DND-41 (cell line): ENCODE results near the gene PLAC1.

ENCODE experiments used
- ATAC-seq: fragments of 200-7000 bp; cut with Tn5 transposase; 3 replicates; pipeline ENCODE4 v1.9.1; 2021; ENCODE audit warnings: low read depth; ENCODE audit not compliant: insufficient read depth
- DNase-seq: peaks from one replicate; pipeline ENCODE4 v3.0.0-alpha.2; 2020
- H2AFZ ChIP-seq: 2 replicates; pipeline ENCODE4 v1.6.0; 2012; ENCODE audit warnings: low read depth, low read length
- H3K27ac ChIP-seq: 2 replicates; pipeline ENCODE4 v1.5.1; 2012; ENCODE audit warnings: low read length, inconsistent platforms
- H3K27me3 ChIP-seq: fragments of 200-600 bp; sonication (generic); 2 replicates; pipeline ENCODE4 v1.6.0; 2012; ENCODE audit warnings: low read length, mild to moderate bottlenecking, inconsistent platforms; ENCODE audit not compliant: insufficient read depth, poor library complexity
- H3K36me3 ChIP-seq: 2 replicates; pipeline ENCODE4 v1.5.1; 2012; ENCODE audit warnings: low read length, inconsistent platforms; ENCODE audit not compliant: insufficient read depth
- H3K4me1 ChIP-seq: 2 replicates; pipeline ENCODE4 v1.5.1; 2012; ENCODE audit warnings: mild to moderate bottlenecking, low read length; ENCODE audit not compliant: insufficient read depth
- H3K4me2 ChIP-seq: 2 replicates; pipeline ENCODE4 v1.6.0; 2012; ENCODE audit warnings: mild to moderate bottlenecking, moderate library complexity, low read length, inconsistent platforms; ENCODE audit not compliant: insufficient read depth
- H3K4me3 ChIP-seq, 2 experiments: fragments of 200-600 bp in 1 of 2; shearing (Covaris generic) in 1 of 2; 2 replicates each; pipeline ENCODE4 v1.5.1; 2012 to 2016; ENCODE audit warnings: inconsistent platforms in 2 of 2, low read length in 2 of 2, mild to moderate bottlenecking in 2 of 2, low read depth in 1 of 2, moderate library complexity in 1 of 2
- H3K79me2 ChIP-seq: 2 replicates; pipeline ENCODE4 v1.6.0; 2012; ENCODE audit warnings: low read length, inconsistent platforms; ENCODE audit not compliant: insufficient read depth
- H3K9ac ChIP-seq: 2 replicates; pipeline ENCODE4 v1.6.0; 2012; ENCODE audit warnings: low read depth, mild to moderate bottlenecking, inconsistent platforms, low read length, moderate library complexity
- H3K9me3 ChIP-seq: 2 replicates; pipeline ENCODE4 v1.5.1; 2012; ENCODE audit warnings: low read length, moderate library complexity, mild to moderate bottlenecking, inconsistent platforms; ENCODE audit not compliant: insufficient read depth, severe bottlenecking
- H4K20me1 ChIP-seq: 2 replicates; pipeline ENCODE4 v1.6.0; 2012; ENCODE audit warnings: low read length; ENCODE audit not compliant: insufficient read depth
- EZH2 ChIP-seq: IDR thresholded peaks from 3 replicates; pipeline ENCODE4 v1.6.1; 2012; ENCODE audit warnings: borderline replicate concordance, low read depth, mild to moderate bottlenecking, moderate library complexity, low read length, inconsistent platforms; ENCODE audit not compliant: severe bottlenecking
- TF ChIP-seq, protein P1 (sequence below): IDR thresholded peaks from 2 replicates; pipeline ENCODE4 v1.5.1; 2012; ENCODE audit warnings: borderline replicate concordance, low read length, moderate library complexity, mild to moderate bottlenecking; ENCODE audit not compliant: poor library complexity, severe bottlenecking; ENCODE audit errors: extremely low read depth

The PLAC1 gene

DNA sequence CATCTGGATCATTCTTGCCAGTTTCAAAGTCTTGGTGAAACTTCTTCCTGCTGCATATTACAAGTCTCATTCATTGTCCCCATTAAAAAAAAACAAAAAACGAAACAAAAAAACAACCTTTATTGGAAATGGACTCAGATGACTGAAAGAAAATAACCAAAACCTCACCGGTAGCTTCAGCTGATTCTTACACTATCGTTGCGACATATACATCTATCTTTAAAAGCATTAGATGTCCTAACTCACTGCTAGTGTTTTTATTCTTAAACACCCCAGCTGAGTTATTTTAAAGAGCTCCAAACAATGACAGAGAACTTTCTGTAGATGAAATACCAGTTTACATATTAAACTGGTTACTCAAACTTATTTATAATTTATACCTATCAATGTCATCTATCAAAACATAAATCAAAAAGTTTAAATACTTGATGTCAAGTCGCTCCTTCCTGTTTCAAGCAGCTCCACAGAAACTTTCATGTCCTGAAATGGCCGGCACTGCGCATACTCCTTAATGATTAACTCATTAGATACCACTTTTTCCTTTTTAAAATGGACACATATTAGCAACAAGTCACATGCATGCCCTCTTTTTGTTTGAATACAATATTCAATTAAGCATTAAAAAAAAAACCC lies 111.1 kb downstream of the PLAC1 start:
- Histone ChIP-seq H3K9me3 (no peaks in the 10 kb centered on the region), H3K4me3 (peak overlapping the region in 1 of 2 experiments; percentile 88; a peak in 1 of 4 replicates), H2AFZ (no peak overlapping the region), H3K79me2 (peaks cover 28% of the 10 kb centered on the region), H4K20me1 (no peaks in the 10 kb centered on the region), H3K4me2 (peak overlapping the region; percentile 79), H3K36me3 (peaks cover 23% of the 10 kb centered on the region), H3K27ac (no peak overlapping the region), H3K9ac (0 out of 2 replicates have a peak overlapping the region, but pooled peaks have one; percentile 95), H3K4me1 (peaks cover 60% of the 10 kb centered on the region), H3K27me3 (no peaks in the 10 kb centered on the region)
- DNase-seq = no peak
- TF ChIP-seq, protein P1, sequence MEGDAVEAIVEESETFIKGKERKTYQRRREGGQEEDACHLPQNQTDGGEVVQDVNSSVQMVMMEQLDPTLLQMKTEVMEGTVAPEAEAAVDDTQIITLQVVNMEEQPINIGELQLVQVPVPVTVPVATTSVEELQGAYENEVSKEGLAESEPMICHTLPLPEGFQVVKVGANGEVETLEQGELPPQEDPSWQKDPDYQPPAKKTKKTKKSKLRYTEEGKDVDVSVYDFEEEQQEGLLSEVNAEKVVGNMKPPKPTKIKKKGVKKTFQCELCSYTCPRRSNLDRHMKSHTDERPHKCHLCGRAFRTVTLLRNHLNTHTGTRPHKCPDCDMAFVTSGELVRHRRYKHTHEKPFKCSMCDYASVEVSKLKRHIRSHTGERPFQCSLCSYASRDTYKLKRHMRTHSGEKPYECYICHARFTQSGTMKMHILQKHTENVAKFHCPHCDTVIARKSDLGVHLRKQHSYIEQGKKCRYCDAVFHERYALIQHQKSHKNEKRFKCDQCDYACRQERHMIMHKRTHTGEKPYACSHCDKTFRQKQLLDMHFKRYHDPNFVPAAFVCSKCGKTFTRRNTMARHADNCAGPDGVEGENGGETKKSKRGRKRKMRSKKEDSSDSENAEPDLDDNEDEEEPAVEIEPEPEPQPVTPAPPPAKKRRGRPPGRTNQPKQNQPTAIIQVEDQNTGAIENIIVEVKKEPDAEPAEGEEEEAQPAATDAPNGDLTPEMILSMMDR = no peak
- TF ChIP-seq EZH2 = no peak
- ATAC-seq = no peak

DNA sequence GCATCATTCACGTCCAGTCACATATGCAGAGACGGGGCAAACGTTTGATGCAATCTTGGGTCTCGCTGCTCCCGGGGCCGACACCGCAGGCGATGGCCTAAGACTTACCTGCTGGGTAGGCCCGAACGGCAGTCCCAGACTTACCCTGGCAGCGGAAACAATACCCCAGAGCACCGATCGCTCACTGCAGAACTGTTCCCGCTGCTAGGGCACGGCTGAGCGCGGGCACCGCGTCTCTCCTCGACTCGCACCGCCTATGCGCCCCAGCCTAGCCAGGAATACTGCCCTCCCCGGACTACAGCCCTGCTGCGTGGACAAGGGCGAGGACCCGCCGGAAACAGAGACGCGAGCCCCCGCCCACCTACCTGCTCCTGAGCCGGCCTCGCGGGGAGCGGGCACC lies 112.1 kb downstream of the PLAC1 start:
- no peak for ATAC-seq
- Histone ChIP-seq H3K9ac (no peak overlapping the region), H2AFZ (no peak overlapping the region), H3K4me1 (peaks cover 54% of the 10 kb centered on the region), H3K4me3 (no peak overlapping the region), H3K79me2 (peaks cover 28% of the 10 kb centered on the region), H3K9me3 (no peaks in the 10 kb centered on the region), H4K20me1 (no peaks in the 10 kb centered on the region), H3K27me3 (no peaks in the 10 kb centered on the region), H3K27ac (no peak overlapping the region), H3K36me3 (peaks cover 23% of the 10 kb centered on the region), H3K4me2 (no peak overlapping the region)
- no peak for DNase-seq
- TF ChIP-seq, protein P1 = no peak
- no peak for TF ChIP-seq EZH2

DNA sequence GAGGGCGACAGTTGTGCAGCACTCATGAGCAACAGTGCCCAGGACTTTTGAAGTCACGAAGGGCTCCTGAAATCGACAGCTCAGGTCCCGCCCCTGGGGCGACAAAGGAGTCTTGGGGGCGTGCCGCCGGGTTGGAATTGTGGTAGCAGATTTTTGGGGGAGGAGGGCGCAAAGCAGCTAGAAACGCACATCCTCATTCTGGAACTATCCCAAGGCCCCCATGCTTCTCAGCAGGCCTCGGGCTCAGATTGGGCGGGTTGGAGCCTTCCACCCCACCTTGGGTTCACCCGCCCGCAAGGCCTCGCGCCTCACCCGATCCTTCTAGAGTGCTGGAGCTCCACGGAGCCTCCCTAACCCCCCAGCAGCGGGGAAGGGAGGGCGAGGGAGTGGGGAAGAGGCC lies 112.8 kb downstream of the PLAC1 start:
- no peak overlapping the region for H2AFZ ChIP-seq
- ATAC-seq (no peak), DNase-seq (no peak)
- no peak overlapping the region for H3K4me2 ChIP-seq
- no peaks in the 10 kb centered on the region for H3K9me3 ChIP-seq
- no peaks in the 10 kb centered on the region for H4K20me1 ChIP-seq
- H3K27ac ChIP-seq = no peak overlapping the region
- no peaks in the 10 kb centered on the region for H3K27me3 ChIP-seq
- peaks cover 28% of the 10 kb centered on the region for H3K79me2 ChIP-seq
- no peak overlapping the region for H3K9ac ChIP-seq
- no peak overlapping the region for H3K4me3 ChIP-seq
- peaks cover 51% of the 10 kb centered on the region for H3K4me1 ChIP-seq
- H3K36me3 ChIP-seq = peaks cover 23% of the 10 kb centered on the region
- no peak for TF ChIP-seq EZH2
- TF ChIP-seq, protein P1 = no peak
